ENCODE measurements around the gene NANP. TPM values are rescaled to one million over a fixed set of nuclear protein-coding genes. Genes with fewer than 3 reads are reported as not detected.

The NANP gene
- total and polyA plus RNA-seq, 2 of the 13 experiments (the other 11 are each of a cell fraction or from before 2014, with no cell fraction given), result 8.9 to 21.5 TPM

- TF ChIP-seq MYNN (CRISPR knock-in tag; IDR thresholded peaks at IDR 0.05; ENCODE audit: low read depth), result peak; percentile 85; the same call in 1 of the 2 replicates
- TF ChIP-seq ZNF234 (CRISPR knock-in tag; conservative IDR thresholded peaks at IDR 0.05), result peak; percentile 33; the same call in 1 of the 2 replicates
- TF ChIP-seq GFI1 (CRISPR knock-in tag; IDR thresholded peaks at IDR 0.05; ENCODE audit: borderline replicate concordance), result peak; percentile 82; the same call in 1 of the 2 replicates
- peak; percentile 92 for TF ChIP-seq AKNA (CRISPR knock-in tag; IDR thresholded peaks at IDR 0.05; ENCODE audit: borderline replicate concordance)
- TF ChIP-seq RFXANK (CRISPR knock-in tag; IDR thresholded peaks at IDR 0.05), result peak; percentile 75; the same call in 1 of the 2 replicates
- TF ChIP-seq ZNF446 (CRISPR knock-in tag; IDR thresholded peaks at IDR 0.05), result peak; percentile 100
- no peak for TF ChIP-seq ZNF597 (CRISPR knock-in tag; IDR thresholded peaks at IDR 0.05)
- TF ChIP-seq PATZ1 (CRISPR knock-in tag; IDR thresholded peaks at IDR 0.05), result peak; percentile 72
- TF ChIP-seq DNMT3B (CRISPR knock-in tag; conservative IDR thresholded peaks at IDR 0.05), result no peak
- TF ChIP-seq RXRB (CRISPR knock-in tag; IDR thresholded peaks at IDR 0.05; ENCODE audit: borderline replicate concordance), result peak; percentile 76
- peak; percentile 81 for TF ChIP-seq YY1 (IDR thresholded peaks at IDR 0.05; ENCODE audit: insufficient read depth, insufficient replicate concordance, low read depth, low read length)
- peak; percentile 97 for TF ChIP-seq ZNF724P (CRISPR knock-in tag; IDR thresholded peaks at IDR 0.05; ENCODE audit: borderline replicate concordance)
- no peak; the same call in none of the 2 replicates for TF ChIP-seq MEIS2 (CRISPR knock-in tag; IDR thresholded peaks at IDR 0.05)
- TF ChIP-seq PHF5A (CRISPR knock-in tag; IDR thresholded peaks at IDR 0.05; ENCODE audit: low read depth, unreplicated experiment), result peak; percentile 84
- TF ChIP-seq ZSCAN22 (CRISPR knock-in tag; IDR thresholded peaks at IDR 0.05), result no peak
- TF ChIP-seq ZBTB38 (CRISPR knock-in tag; IDR thresholded peaks at IDR 0.05), result peak; percentile 97
- TF ChIP-seq TCF7 (IDR thresholded peaks at IDR 0.05; ENCODE audit: low read depth), result peak; percentile 14; the same call in 1 of the 2 replicates
- TF ChIP-seq NFIB (CRISPR knock-in tag; IDR thresholded peaks at IDR 0.05; ENCODE audit: borderline replicate concordance), result no peak
- peak; percentile 21; the same call in 1 of the 2 replicates for TF ChIP-seq ZNF160 (CRISPR knock-in tag; IDR thresholded peaks at IDR 0.05)
- peak; percentile 76; the same call in 1 of the 2 replicates for TF ChIP-seq CBX5 (CRISPR knock-in tag; IDR thresholded peaks at IDR 0.05; ENCODE audit: borderline replicate concordance)
- TF ChIP-seq RBM39 (IDR thresholded peaks at IDR 0.05; ENCODE audit: low read depth, low read length, poor library complexity, severe bottlenecking), result peak; percentile 100
- peak; percentile 66; the same call in 1 of the 2 replicates for TF ChIP-seq ZNF263 (CRISPR knock-in tag; IDR thresholded peaks at IDR 0.05)
Observed at GRCh38 chr20:25623736-25624499, at the start of gene NANP (continued).

All from HepG2 (cell line).